Muscle layer of duodenum (tissue), 2 donors: ENCODE data around the gene GALNT10.
A peak's percentile ranks its signal among the peaks of the same experiment; 100 is the strongest.

Source experiments
- H3K27ac ChIP-seq: one replicate; pipeline ENCODE4 v1.7.0; 2013; ENCODE audit warnings: mild to moderate bottlenecking, low read length
- H3K27me3 ChIP-seq: one replicate; pipeline ENCODE4 v1.7.0; 2013; ENCODE audit warnings: low read depth, mild to moderate bottlenecking, control low read depth, low read length
- H3K36me3 ChIP-seq, 2 donors: one replicate each; pipeline ENCODE4 v1.7.0; 2013; ENCODE audit warnings: low read length in 2 of 2, control low read depth in 1 of 2, mild to moderate bottlenecking in 1 of 2; ENCODE audit not compliant: insufficient read depth in 2 of 2, control insufficient read depth in 1 of 2
- H3K4me1 ChIP-seq, 2 donors: one replicate each; pipeline ENCODE4 v1.7.0; 2013; ENCODE audit warnings: low read length in 2 of 2, mild to moderate bottlenecking in 2 of 2, control low read depth in 1 of 2, moderate library complexity in 1 of 2; ENCODE audit not compliant: insufficient read depth in 2 of 2, control insufficient read depth in 1 of 2
- H3K4me3 ChIP-seq, 2 donors: one replicate each; pipeline ENCODE4 v1.7.0; 2013; ENCODE audit warnings: low read length in 2 of 2, low read depth in 1 of 2, mild to moderate bottlenecking in 1 of 2
- H3K9me3 ChIP-seq, 2 donors: one replicate each; pipeline ENCODE4 v1.7.0; 2013; ENCODE audit warnings: low read length in 2 of 2, control low read depth in 1 of 2, mild to moderate bottlenecking in 1 of 2; ENCODE audit not compliant: control insufficient read depth in 1 of 2
- donor health status: healthy.

GALNT10 gene

DNA sequence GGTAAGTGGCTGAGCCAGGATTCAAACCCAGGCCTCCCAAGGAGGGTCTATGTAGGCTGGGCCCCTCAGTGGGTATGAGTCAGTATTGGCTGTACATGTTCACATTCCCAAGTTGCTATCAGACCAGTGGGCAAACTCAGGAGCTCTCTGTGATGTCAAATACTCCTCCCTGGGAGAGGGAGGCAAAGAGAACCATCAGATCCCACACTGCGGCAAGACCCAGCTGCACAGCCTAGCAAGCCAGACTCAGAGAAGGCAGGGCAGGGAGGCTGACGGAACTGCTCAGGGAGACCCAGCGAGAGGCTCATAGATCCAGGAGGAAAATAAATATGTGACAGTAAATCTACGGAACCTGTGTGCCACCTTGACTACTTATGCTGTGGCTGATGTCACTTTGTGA, 212.7 kb downstream of the GALNT10 start:
- no peaks in the 10 kb centered on the region for H3K9me3 ChIP-seq
- H3K4me3 ChIP-seq, result no peak overlapping the region
- H3K27ac ChIP-seq, result no peak overlapping the region
- peaks cover 0 to 3% of the 10 kb centered on the region in 2 donors for H3K4me1 ChIP-seq
- H3K36me3 ChIP-seq, result no peaks in the 10 kb centered on the region
- H3K27me3 ChIP-seq, result no peaks in the 10 kb centered on the region

DNA sequence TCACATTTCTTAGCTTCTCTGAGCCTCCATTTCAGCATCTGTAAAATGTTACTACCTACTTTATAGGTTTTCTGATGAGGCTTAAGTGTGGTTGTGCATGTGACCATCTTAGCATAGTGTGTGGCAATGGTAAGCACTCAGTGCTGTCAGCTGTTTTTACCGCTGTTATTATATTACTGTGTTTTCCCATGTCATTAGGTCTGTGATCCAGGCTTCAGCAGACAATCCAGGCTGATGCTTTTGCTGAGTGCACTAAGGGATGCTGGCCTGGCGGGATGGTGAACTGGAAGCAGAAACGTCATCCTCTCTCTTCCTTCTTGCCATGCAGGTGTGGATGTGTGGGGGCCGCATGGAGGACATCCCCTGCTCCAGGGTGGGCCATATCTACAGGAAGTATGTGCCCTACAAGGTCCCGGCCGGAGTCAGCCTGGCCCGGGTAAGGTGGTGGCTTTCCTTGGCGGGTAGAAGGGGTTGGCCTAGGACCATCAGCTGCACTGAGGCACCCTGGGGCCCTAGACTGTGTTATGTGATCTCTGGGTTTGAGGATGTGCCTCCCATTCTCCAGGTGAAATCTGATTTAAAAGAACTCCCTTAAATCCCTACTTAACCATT, 213.3 kb downstream of the GALNT10 start:
- no peaks in the 10 kb centered on the region for H3K9me3 ChIP-seq
- H3K4me3 ChIP-seq, result no peak overlapping the region
- no peaks in the 10 kb centered on the region for H3K27me3 ChIP-seq
- no peaks in the 10 kb centered on the region for H3K36me3 ChIP-seq
- H3K4me1 ChIP-seq, result peaks cover 0 to 3% of the 10 kb centered on the region in 2 donors
- H3K27ac ChIP-seq, result no peak overlapping the region

DNA sequence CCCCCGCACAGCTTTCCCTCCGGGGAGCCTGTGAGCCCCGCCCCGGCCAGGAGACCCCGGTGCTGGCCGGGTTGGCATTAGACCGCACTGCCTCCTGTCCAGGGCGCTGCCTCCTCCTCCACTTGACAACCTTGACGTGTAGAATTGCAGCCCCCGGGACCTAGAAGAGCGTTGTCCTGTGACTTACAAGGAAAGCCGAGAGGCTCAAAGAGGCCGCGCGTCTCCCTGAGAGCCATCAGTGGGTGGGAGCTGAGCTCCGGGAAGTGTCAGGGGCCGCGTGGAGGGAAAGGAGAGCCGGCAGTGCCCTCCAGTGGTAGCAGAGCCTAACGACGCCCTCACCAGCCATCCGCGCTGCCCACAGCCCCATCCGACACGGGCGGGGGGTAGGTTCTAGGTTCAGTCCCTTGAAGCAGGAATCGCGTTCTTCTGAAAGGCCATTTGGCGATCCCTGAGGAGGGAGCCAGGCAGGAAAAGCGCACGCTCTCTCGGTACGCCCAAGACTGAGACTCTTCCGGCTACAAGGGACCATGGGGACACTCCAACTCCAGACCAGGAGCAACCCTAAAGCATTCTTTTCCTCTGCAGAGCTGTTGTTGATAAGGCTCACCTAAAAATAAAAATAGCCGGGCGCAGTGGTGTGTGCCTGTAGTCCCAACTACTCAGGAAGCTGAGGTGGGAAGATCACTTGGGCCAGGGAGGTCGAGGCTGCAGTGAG, 214.7 kb downstream of the GALNT10 start:
- Histone ChIP-seq H3K36me3 (peaks cover 3 to 8% of the 10 kb centered on the region in 2 donors), H3K27ac (no peak overlapping the region), H3K27me3 (no peaks in the 10 kb centered on the region), H3K4me3 (peak overlapping the region; percentile 32 to 53), H3K9me3 (no peaks in the 10 kb centered on the region), H3K4me1 (peaks cover 0 to 3% of the 10 kb centered on the region in 2 donors)

DNA sequence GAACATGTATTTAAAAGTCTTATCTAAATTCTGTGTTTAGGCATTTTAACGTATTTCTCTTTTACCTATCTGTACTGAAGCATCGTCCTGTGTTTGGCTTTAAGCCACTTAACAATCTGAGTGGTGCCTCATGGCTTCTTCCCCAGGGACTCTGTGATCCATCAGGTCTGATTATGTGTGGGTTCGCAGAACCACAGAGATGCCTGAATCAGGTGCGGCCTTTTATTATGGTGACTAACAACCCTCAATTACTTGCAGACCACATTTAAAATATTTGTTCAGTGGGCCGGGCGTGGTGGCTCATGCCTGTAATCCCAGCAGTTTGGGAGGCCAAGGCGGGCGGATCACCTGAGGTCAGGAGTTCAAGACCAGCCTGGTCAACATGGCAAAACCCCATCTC, 215.7 kb downstream of the GALNT10 start:
- H3K4me1 ChIP-seq, result peaks cover 0 to 3% of the 10 kb centered on the region in 2 donors
- H3K36me3 ChIP-seq, result peaks cover 8 to 13% of the 10 kb centered on the region in 2 donors
- no peaks in the 10 kb centered on the region for H3K27me3 ChIP-seq
- H3K4me3 ChIP-seq, result no peak overlapping the region
- H3K27ac ChIP-seq, result no peak overlapping the region
- H3K9me3 ChIP-seq, result no peaks in the 10 kb centered on the region

DNA sequence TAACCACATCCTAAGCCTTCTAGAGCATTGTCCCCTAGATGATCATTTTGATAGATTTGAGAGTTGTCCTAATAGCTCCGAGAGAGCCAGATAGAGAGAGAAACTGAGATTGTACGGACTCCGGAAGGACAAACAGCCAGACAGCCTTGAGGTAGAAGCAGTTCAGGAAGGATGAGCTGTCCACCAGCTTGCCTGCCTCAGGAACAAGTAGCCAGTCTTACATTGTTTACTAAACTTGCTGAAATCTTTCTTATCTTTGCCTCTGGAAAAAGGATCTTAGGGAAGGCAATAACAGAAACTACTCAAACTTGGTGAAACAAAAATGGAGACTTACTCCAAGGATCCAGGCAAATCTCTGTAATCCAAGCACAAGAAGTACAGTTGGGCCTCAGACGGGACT, 216.3 kb downstream of the GALNT10 start:
- no peak overlapping the region for H3K4me3 ChIP-seq
- H3K36me3 ChIP-seq, result peaks cover 8 to 17% of the 10 kb centered on the region in 2 donors
- no peaks in the 10 kb centered on the region for H3K9me3 ChIP-seq
- H3K27ac ChIP-seq, result no peak overlapping the region
- H3K27me3 ChIP-seq, result no peaks in the 10 kb centered on the region
- peaks cover 0 to 3% of the 10 kb centered on the region in 2 donors for H3K4me1 ChIP-seq

DNA sequence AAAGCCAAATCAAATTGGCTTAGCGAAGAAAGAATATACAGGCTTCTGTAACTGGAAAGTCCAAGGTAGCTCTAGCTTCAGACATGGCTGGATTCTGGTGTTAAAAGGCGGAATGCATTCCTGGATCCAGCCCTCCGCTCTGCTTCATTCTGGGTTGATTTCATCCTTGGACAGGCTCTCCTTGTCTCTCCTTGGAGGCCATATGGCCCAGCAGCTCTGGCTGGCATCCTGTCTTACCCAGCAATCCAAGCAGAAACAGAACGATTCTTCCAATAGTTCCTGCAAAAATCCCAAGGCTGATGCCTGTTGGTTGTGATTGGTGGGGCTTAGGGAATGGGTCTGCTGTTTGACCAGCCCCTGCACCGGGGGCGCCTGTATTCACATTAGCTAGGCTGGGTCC, 218.3 kb downstream of the GALNT10 start:
- H3K4me1 ChIP-seq, result peaks cover 0 to 3% of the 10 kb centered on the region in 2 donors
- no peaks in the 10 kb centered on the region for H3K27me3 ChIP-seq
- H3K4me3 ChIP-seq, result no peak overlapping the region
- H3K27ac ChIP-seq, result no peak overlapping the region
- H3K36me3 ChIP-seq, result peaks cover 12 to 30% of the 10 kb centered on the region in 2 donors
- no peaks in the 10 kb centered on the region for H3K9me3 ChIP-seq

DNA sequence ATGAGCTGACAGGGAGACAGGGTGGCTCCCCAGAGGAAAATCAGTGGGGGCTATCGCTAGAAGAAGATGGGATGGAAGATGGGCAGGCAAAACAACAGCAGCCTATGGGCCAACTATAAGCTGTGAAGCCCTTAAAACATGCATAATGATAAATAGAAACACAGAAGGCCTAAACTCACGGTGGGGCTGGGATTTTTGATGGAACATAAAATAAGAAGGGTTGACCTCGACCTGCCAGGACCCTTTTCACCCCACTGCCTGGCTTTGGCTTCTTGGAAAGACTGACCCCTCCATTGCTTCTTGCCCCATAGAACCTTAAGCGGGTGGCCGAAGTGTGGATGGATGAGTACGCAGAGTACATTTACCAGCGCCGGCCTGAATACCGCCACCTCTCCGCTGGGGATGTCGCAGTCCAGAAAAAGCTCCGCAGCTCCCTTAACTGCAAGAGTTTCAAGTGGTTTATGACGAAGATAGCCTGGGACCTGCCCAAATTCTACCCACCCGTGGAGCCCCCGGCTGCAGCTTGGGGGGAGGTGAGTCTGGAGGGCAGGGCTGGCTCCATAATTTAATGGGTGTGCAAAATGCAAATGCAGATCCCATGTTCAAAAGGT, 218.8 kb downstream of the GALNT10 start:
- no peak overlapping the region for H3K27ac ChIP-seq
- H3K4me1 ChIP-seq, result peaks cover 0 to 3% of the 10 kb centered on the region in 2 donors
- no peaks in the 10 kb centered on the region for H3K9me3 ChIP-seq
- H3K4me3 ChIP-seq, result no peak overlapping the region
- H3K36me3 ChIP-seq, result peaks cover 12 to 30% of the 10 kb centered on the region in 2 donors
- H3K27me3 ChIP-seq, result no peaks in the 10 kb centered on the region

DNA sequence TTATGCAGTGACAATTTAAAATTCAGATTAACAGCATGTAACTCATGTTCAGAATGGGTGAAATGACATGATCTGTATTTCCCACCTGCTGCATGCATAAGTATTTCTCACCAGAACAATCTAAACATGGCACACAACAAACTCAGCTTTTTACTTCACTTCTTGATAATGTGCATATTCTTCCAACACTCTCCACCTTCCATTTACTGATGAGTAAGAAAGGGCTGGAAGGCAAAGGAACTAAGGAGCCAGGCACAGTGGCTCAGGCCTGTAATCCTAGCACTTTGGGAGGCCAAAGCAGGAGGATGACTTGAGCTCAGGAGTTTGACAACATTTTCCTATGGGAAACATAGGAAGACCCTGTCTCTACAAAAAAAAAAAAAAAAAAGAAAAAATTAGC, 219.5 kb downstream of the GALNT10 start:
- H3K4me3 ChIP-seq, result no peak overlapping the region
- H3K27ac ChIP-seq, result no peak overlapping the region
- no peaks in the 10 kb centered on the region for H3K27me3 ChIP-seq
- H3K4me1 ChIP-seq, result peaks cover 0 to 3% of the 10 kb centered on the region in 2 donors
- H3K9me3 ChIP-seq, result no peaks in the 10 kb centered on the region
- peaks cover 12 to 30% of the 10 kb centered on the region in 2 donors for H3K36me3 ChIP-seq

DNA sequence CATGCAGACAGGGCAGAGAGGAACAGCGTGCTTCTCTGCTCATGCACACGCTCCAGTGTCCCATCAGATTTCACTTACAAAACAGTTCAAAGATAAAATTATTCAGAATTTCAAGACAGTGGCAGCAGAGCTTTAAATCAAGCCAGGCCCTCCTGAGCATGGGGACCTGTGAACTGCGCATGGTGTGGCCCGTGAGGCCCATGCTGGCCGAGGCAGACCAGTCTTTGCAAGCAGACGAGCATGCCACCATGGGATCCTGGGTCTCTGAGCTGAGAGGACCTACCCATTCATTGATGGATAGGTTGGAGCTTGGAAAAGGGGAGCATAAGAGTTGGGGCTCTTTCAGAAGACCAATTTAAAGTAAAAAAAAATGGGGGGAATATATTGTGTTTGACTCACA, 220.3 kb downstream of the GALNT10 start:
- Histone ChIP-seq H3K36me3 (peaks cover 12 to 33% of the 10 kb centered on the region in 2 donors), H3K27ac (no peak overlapping the region), H3K9me3 (no peaks in the 10 kb centered on the region), H3K27me3 (no peaks in the 10 kb centered on the region), H3K4me3 (no peak overlapping the region), H3K4me1 (no peaks in the 10 kb centered on the region)

DNA sequence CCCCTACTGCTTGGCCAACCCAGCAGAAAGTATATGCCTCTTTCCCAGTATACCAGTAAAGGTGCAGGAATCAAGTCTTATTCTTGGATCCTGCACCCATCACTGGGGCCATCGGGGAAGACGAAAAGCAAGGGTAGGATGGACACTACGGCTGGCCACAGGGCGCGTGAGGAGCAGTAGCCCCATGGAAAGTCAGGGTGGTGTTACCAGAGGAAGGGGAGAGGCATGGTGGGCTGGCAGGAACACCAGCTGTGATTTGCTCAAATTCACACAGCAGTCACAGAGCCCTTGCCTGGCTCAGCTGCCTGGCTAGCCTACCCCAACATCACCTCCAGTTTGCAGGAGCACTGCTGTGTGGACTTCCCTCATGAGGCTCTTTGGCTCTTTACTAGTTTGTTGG, 220.8 kb downstream of the GALNT10 start:
- Histone ChIP-seq H3K9me3 (no peaks in the 10 kb centered on the region), H3K4me3 (no peak overlapping the region), H3K36me3 (peaks cover 13 to 36% of the 10 kb centered on the region in 2 donors), H3K27ac (no peak overlapping the region), H3K4me1 (no peaks in the 10 kb centered on the region), H3K27me3 (no peaks in the 10 kb centered on the region)

DNA sequence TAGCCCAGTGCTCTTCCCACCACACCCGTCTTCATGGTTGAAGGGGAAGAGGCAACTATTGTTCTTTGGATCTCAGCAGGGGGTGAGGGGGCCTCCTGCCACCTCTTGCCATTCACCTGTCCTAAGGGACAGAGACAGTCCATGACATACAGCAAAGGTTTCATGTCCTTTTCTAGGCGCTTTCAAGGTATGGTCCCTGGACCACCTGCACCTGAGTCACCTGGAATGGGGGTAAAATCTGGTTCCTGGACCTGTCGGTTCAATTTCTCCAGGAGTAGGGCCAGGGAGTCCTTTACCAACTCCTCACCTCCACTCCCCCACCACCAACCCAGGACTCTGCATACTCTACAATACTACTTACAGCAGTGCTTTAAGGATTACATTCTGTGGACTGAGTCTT, 221.8 kb downstream of the GALNT10 start:
- Histone ChIP-seq H3K4me1 (no peaks in the 10 kb centered on the region), H3K4me3 (no peak overlapping the region), H3K27ac (no peak overlapping the region), H3K27me3 (no peaks in the 10 kb centered on the region), H3K36me3 (peaks cover 22 to 44% of the 10 kb centered on the region in 2 donors), H3K9me3 (no peaks in the 10 kb centered on the region)
